Neural cell (in vitro differentiated cells): ENCODE data around the gene BAG1. TPM values are rescaled to one million over a fixed set of nuclear protein-coding genes. Genes with fewer than 3 reads are reported as not detected.

Source experiments
- H2AFZ ChIP-seq: fragments of 200-600, 300-800 bp; sonication (generic), shearing (Covaris generic); 2 replicates; pipeline ENCODE4 v1.6.0; 2014; ENCODE audit warnings: low read depth, mild to moderate bottlenecking, antibody characterized with exemption, low read length, moderate library complexity
- H3F3A ChIP-seq: fragments of 200-600 bp; shearing (Covaris generic); 2 replicates; pipeline ENCODE4 v1.6.1; 2016; ENCODE audit warnings: mild to moderate bottlenecking, moderate library complexity, mixed read lengths, antibody characterized with exemption, low read length; ENCODE audit not compliant: insufficient read depth, poor library complexity, severe bottlenecking
- H3K27ac ChIP-seq: fragments of 200-600, 300-800 bp; sonication (generic), shearing (Covaris generic); 2 replicates; pipeline ENCODE4 v1.5.1; 2014; ENCODE audit warnings: mild to moderate bottlenecking, low read length, moderate library complexity
- H3K27me3 ChIP-seq: fragments of 300-800, 200-600 bp; sonication (generic), shearing (Covaris generic); 2 replicates; pipeline ENCODE4 v1.6.0; 2014; ENCODE audit warnings: mild to moderate bottlenecking, low read depth, low read length, moderate library complexity; ENCODE audit not compliant: insufficient read depth
- H3K36me3 ChIP-seq: fragments of 300-800, 200-600 bp; sonication (generic), shearing (Covaris generic); 2 replicates; pipeline ENCODE4 v1.5.1; 2014; ENCODE audit warnings: mild to moderate bottlenecking, antibody characterized with exemption, low read length, moderate library complexity; ENCODE audit not compliant: insufficient read depth
- H3K4me2 ChIP-seq: fragments of 300-800, 200-600 bp; sonication (generic), shearing (Covaris generic); 2 replicates; pipeline ENCODE4 v1.6.0; 2014; ENCODE audit warnings: mild to moderate bottlenecking, low read length
- H3K4me3 ChIP-seq: fragments of 300-800, 200-600 bp; sonication (generic), shearing (Covaris generic); 2 replicates; pipeline ENCODE4 v1.5.1; 2014; ENCODE audit warnings: mild to moderate bottlenecking, low read length, moderate library complexity
- H3K79me2 ChIP-seq: fragments of 200-600 bp; shearing (Covaris generic); replicated peaks from 2 replicates; pipeline ENCODE4 v1.6.0; 2014; ENCODE audit warnings: mild to moderate bottlenecking, low read length, moderate library complexity; ENCODE audit not compliant: insufficient read depth
- H3K9ac ChIP-seq: fragments of 300-800, 200-600 bp; sonication (generic), shearing (Covaris generic); 2 replicates; pipeline ENCODE4 v1.6.1; 2016; ENCODE audit warnings: mild to moderate bottlenecking, low read length, mixed read lengths
- H3K9me2 ChIP-seq: fragments of 200-600 bp; shearing (Covaris generic); 2 replicates; pipeline ENCODE4 v1.6.1; 2016; ENCODE audit warnings: mild to moderate bottlenecking, low read length, mixed read lengths; ENCODE audit not compliant: insufficient read depth
- H3K9me3 ChIP-seq: fragments of 200-600, 300-800 bp; sonication (generic), shearing (Covaris generic); 2 replicates; pipeline ENCODE4 v1.6.1; 2016; ENCODE audit warnings: mild to moderate bottlenecking, mixed run types, low read length, moderate library complexity, mixed read lengths
- H4K20me1 ChIP-seq: fragments of 200-600 bp; shearing (Covaris generic); 2 replicates; pipeline ENCODE4 v1.6.1; 2016; ENCODE audit warnings: mild to moderate bottlenecking, mixed run types; ENCODE audit not compliant: insufficient read depth
- EP300 ChIP-seq: fragments of 450-650 bp; conservative IDR thresholded peaks from 2 replicates; pipeline ENCODE4 v1.6.1; 2014; ENCODE audit warnings: antibody characterized with exemption, mild to moderate bottlenecking, moderate library complexity; ENCODE audit not compliant: poor library complexity, severe bottlenecking
- EZH2 ChIP-seq: fragments of 200-600, 300-800 bp; shearing (Covaris generic), sonication (generic); IDR thresholded peaks from 2 replicates; pipeline ENCODE4 v1.6.1; 2014; ENCODE audit warnings: antibody characterized with exemption, low read length, borderline replicate concordance, mild to moderate bottlenecking; ENCODE audit not compliant: insufficient read depth, poor library complexity, severe bottlenecking
- MXI1 ChIP-seq: fragments of 450-650 bp; conservative IDR thresholded peaks from 2 replicates; pipeline ENCODE4 v1.6.1; 2014; ENCODE audit warnings: antibody characterized with exemption, mild to moderate bottlenecking; ENCODE audit not compliant: poor library complexity, severe bottlenecking
- POLR2AphosphoS5 ChIP-seq: IDR thresholded peaks from 2 replicates; pipeline ENCODE4 v1.6.1; 2012
- RAD21 ChIP-seq: fragments of 450-650 bp; conservative IDR thresholded peaks from 2 replicates; pipeline ENCODE4 v1.6.1; 2014; ENCODE audit warnings: antibody characterized with exemption, mild to moderate bottlenecking, moderate library complexity
- SMC3 ChIP-seq: fragments of 450-650 bp; conservative IDR thresholded peaks from 2 replicates; pipeline ENCODE4 v1.6.1; 2014; ENCODE audit warnings: antibody characterized with exemption, mild to moderate bottlenecking, moderate library complexity; ENCODE audit not compliant: poor library complexity
- TAF1 ChIP-seq: IDR thresholded peaks from 2 replicates; pipeline ENCODE4 v1.6.1; 2012; ENCODE audit warnings: low read depth
- polyA plus RNA-seq: library from polyadenylated mRNA; depleted of rRNA; stranded (reverse); fragments of >200 nt; gene quantifications from 2 replicates; pipeline ENCODE4 v1.2.3, GENCODE V29; 2014
- TF ChIP-seq, protein P1 (sequence below): fragments of 450-650 bp; IDR thresholded peaks from 2 replicates; pipeline ENCODE4 v1.5.1; 2014; ENCODE audit warnings: antibody characterized with exemption, mild to moderate bottlenecking, moderate library complexity; ENCODE audit not compliant: poor library complexity, severe bottlenecking
- TF ChIP-seq, protein P2 (sequence below): IDR thresholded peaks from 2 replicates; pipeline ENCODE4 v1.6.1; 2012; ENCODE audit warnings: borderline replicate concordance

The BAG1 gene
- polyA plus RNA-seq, 1 donor from 2014 or later, result 94.9 TPM

DNA sequence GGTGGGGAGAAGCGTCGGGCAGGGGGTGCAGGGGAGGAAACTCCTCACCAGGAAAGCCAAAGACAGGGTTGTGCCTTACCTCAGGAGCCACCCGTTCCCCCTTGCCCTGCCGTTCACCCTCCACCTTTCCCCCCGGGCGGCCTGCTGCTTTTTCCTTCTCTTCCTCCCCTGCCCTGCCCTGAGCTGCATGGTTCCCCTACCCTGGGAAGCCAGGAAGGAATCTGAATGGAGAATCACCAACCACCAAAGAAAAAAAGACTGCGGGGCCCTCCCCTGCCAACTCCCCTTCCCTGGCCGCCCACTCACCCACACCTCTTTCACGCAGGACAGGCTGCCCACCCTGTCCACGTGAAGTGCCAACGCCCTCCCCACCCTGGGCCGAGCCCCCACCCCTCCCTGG lies 25.0 kb upstream of the BAG1 start:
- H3K4me3 ChIP-seq, result peak overlapping the region; percentile 77
- H4K20me1 ChIP-seq, result no peaks in the 10 kb centered on the region
- H2AFZ ChIP-seq, result peak overlapping the region; percentile 88
- no peaks in the 10 kb centered on the region for H3K27me3 ChIP-seq
- H3K9me2 ChIP-seq, result no peaks in the 10 kb centered on the region
- H3K36me3 ChIP-seq, result no peaks in the 10 kb centered on the region
- peak overlapping the region; percentile 98 for H3K9ac ChIP-seq
- peaks cover 27% of the 10 kb centered on the region for H3K79me2 ChIP-seq
- no peaks in the 10 kb centered on the region for H3F3A ChIP-seq
- H3K4me2 ChIP-seq, result peak overlapping the region; percentile 70
- H3K9me3 ChIP-seq, result no peaks in the 10 kb centered on the region
- TF ChIP-seq TAF1 (no peak), POLR2AphosphoS5 (no peak), RAD21 (no peak), EP300 (no peak), EZH2 (no peak), MXI1 (no peak)
- TF ChIP-seq, protein P1, sequence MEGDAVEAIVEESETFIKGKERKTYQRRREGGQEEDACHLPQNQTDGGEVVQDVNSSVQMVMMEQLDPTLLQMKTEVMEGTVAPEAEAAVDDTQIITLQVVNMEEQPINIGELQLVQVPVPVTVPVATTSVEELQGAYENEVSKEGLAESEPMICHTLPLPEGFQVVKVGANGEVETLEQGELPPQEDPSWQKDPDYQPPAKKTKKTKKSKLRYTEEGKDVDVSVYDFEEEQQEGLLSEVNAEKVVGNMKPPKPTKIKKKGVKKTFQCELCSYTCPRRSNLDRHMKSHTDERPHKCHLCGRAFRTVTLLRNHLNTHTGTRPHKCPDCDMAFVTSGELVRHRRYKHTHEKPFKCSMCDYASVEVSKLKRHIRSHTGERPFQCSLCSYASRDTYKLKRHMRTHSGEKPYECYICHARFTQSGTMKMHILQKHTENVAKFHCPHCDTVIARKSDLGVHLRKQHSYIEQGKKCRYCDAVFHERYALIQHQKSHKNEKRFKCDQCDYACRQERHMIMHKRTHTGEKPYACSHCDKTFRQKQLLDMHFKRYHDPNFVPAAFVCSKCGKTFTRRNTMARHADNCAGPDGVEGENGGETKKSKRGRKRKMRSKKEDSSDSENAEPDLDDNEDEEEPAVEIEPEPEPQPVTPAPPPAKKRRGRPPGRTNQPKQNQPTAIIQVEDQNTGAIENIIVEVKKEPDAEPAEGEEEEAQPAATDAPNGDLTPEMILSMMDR, result no peak
- H3K27ac ChIP-seq, result peak overlapping the region; percentile 100

DNA sequence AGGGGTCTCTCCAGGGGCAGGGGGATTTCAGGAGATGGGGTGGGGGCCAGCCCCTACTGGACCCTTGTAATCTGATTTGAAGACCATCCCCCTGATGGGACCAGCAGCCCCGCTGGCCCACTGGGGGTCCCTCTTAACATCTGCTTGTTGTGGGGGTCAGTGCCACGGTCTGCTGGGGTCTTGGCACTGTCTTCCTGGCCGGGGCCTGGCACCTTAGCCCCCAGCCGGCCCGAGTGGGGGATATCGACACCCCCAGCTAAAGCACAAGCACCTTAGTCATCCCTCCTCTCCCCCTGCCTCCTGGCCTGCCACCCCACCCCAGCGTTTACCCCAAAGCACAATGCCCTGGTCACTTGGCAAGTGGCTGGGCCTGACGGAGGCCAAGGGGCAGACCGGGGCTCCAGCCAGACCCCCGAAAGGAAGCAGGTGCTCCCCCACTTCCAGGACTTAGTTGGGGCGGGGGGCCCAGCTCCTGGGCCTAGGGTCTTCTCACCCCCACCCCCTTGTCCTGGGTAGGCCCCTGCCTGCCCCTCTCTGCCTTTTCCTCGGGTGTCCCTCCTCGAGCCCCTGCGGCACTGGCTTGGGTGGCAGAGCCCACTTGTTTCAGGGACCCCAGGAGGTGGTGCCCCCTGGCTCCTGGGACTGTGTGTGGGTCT lies 24.4 kb upstream of the BAG1 start:
- no peak overlapping the region for H3K4me2 ChIP-seq
- no peak overlapping the region for H3K9ac ChIP-seq
- H3K79me2 ChIP-seq, result peaks cover 25% of the 10 kb centered on the region
- H3K9me3 ChIP-seq, result no peaks in the 10 kb centered on the region
- no peaks in the 10 kb centered on the region for H3K9me2 ChIP-seq
- H3K27me3 ChIP-seq, result no peaks in the 10 kb centered on the region
- H2AFZ ChIP-seq, result no peak overlapping the region
- H4K20me1 ChIP-seq, result no peaks in the 10 kb centered on the region
- TF ChIP-seq POLR2AphosphoS5 (no peak), RAD21 (no peak), MXI1 (no peak), EZH2 (no peak), EP300 (no peak), TAF1 (no peak), SMC3 (no peak)
- TF ChIP-seq, protein P1, result no peak
- TF ChIP-seq, protein P2, sequence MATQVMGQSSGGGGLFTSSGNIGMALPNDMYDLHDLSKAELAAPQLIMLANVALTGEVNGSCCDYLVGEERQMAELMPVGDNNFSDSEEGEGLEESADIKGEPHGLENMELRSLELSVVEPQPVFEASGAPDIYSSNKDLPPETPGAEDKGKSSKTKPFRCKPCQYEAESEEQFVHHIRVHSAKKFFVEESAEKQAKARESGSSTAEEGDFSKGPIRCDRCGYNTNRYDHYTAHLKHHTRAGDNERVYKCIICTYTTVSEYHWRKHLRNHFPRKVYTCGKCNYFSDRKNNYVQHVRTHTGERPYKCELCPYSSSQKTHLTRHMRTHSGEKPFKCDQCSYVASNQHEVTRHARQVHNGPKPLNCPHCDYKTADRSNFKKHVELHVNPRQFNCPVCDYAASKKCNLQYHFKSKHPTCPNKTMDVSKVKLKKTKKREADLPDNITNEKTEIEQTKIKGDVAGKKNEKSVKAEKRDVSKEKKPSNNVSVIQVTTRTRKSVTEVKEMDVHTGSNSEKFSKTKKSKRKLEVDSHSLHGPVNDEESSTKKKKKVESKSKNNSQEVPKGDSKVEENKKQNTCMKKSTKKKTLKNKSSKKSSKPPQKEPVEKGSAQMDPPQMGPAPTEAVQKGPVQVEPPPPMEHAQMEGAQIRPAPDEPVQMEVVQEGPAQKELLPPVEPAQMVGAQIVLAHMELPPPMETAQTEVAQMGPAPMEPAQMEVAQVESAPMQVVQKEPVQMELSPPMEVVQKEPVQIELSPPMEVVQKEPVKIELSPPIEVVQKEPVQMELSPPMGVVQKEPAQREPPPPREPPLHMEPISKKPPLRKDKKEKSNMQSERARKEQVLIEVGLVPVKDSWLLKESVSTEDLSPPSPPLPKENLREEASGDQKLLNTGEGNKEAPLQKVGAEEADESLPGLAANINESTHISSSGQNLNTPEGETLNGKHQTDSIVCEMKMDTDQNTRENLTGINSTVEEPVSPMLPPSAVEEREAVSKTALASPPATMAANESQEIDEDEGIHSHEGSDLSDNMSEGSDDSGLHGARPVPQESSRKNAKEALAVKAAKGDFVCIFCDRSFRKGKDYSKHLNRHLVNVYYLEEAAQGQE, result no peak
- H3K36me3 ChIP-seq, result no peaks in the 10 kb centered on the region
- peak overlapping the region; percentile 77 for H3K4me3 ChIP-seq
- H3F3A ChIP-seq, result no peaks in the 10 kb centered on the region
- H3K27ac ChIP-seq, result peak overlapping the region; percentile 100
